PC-9 (cell line): ENCODE results near the gene URB1. TPM values are rescaled to one million over a fixed set of nuclear protein-coding genes. Genes with fewer than 3 reads are reported as not detected.

ENCODE experiments used
- BruUV-seq: library from RNA; stranded (reverse); fragments of 400-500 nt; replicated peaks from 2 replicates; lab custom pipeline; 2021; lab: Mats Ljungman, UMichigan
- CTCF ChIA-PET: fragments of 300-600 bp; sonication (Branson Sonifier 250); formaldehyde crosslinking; loops from one replicate; lab custom pipeline; 2022; ENCODE audit warnings: antibody characterized with exemption; lab: Charles Lee
- POLR2A ChIA-PET: fragments of 300-600 bp; sonication (Branson Sonifier 250); formaldehyde crosslinking; loops from one replicate; lab custom pipeline; 2022; ENCODE audit warnings: antibody characterized with exemption; ENCODE audit not compliant: unreplicated experiment; lab: Charles Lee
- DNase-seq, 2 experiments: peaks; one replicate each; pipeline versions ENCODE4 v3.0.0 to v3.0.0-alpha.2; 2015 to 2022; ENCODE audit warnings: mixed read lengths in 1 of 2
- H2AFZ ChIP-seq: fragments of 200-600 bp; sonication (generic); 2 replicates; pipeline ENCODE4 v1.8.1; 2017; ENCODE audit warnings: antibody characterized with exemption
- H3F3A ChIP-seq: fragments of 200-600 bp; sonication (generic); 2 replicates; pipeline ENCODE4 v1.8.1; 2017; ENCODE audit warnings: antibody characterized with exemption, mild to moderate bottlenecking, low read depth; ENCODE audit not compliant: insufficient read depth
- H3K27ac ChIP-seq: fragments of 200-600 bp; sonication (generic); 2 replicates; pipeline ENCODE4 v1.6.1; 2016; ENCODE audit warnings: mixed run types
- H3K27me3 ChIP-seq: fragments of 200-600 bp; sonication (generic); 2 replicates; pipeline ENCODE4 v1.6.1; 2016; ENCODE audit warnings: low read depth, mixed run types; ENCODE audit not compliant: insufficient read depth
- H3K36me3 ChIP-seq: fragments of 200-600 bp; sonication (generic); 2 replicates; pipeline ENCODE4 v1.6.1; 2016; ENCODE audit warnings: low read depth, mixed run types
- H3K4me1 ChIP-seq: fragments of 200-600 bp; sonication (generic); replicated peaks from 2 replicates; pipeline ENCODE4 v1.6.1; 2016; ENCODE audit warnings: mixed run types; ENCODE audit not compliant: insufficient read depth
- H3K4me2 ChIP-seq: fragments of 200-600 bp; sonication (generic); 2 replicates; pipeline ENCODE4 v1.6.1; 2017; ENCODE audit warnings: mixed run types
- H3K4me3 ChIP-seq: fragments of 200-600 bp; sonication (generic); 2 replicates; pipeline ENCODE4 v1.6.1; 2016; ENCODE audit warnings: mixed run types
- H3K79me2 ChIP-seq: fragments of 200-600 bp; sonication (generic); 2 replicates; pipeline ENCODE4 v1.6.1; 2017; ENCODE audit warnings: low read depth, mixed run types
- H3K9me2 ChIP-seq: fragments of 200-600 bp; sonication (generic); 2 replicates; pipeline ENCODE4 v1.8.1; 2017; ENCODE audit warnings: mild to moderate bottlenecking; ENCODE audit not compliant: insufficient read depth
- H3K9me3 ChIP-seq: fragments of 200-600 bp; sonication (generic); 2 replicates; pipeline ENCODE4 v1.8.1; 2016; ENCODE audit warnings: low read depth; ENCODE audit not compliant: insufficient read depth
- H4K20me1 ChIP-seq: fragments of 200-600 bp; sonication (generic); 2 replicates; pipeline ENCODE4 v1.8.1; 2017; ENCODE audit not compliant: insufficient read depth
- EZH2 ChIP-seq: fragments of 200-600 bp; sonication (generic); IDR thresholded peaks from 2 replicates; pipeline ENCODE4 v1.8.0; 2017; ENCODE audit warnings: antibody characterized with exemption, low read depth
- intact Hi-C: fragments of 100-400 bp; cut with micrococcal nuclease; formaldehyde crosslinking; loops from one replicate; pipeline ENCODE4 v1.10.0; 2022; ENCODE audit not compliant: unreplicated experiment
- total RNA-seq: library from RNA; stranded (reverse); gene quantifications from 2 replicates; pipeline ENCODE4 v1.2.3, GENCODE V29; 2021
- TF ChIP-seq, protein P1 (sequence below): fragments of 200-600 bp; sonication (generic); conservative IDR thresholded peaks from 2 replicates; pipeline ENCODE4 v1.6.1; 2017; ENCODE audit warnings: mixed run types, antibody characterized with exemption, mild to moderate bottlenecking, moderate library complexity

The URB1 gene
- total RNA-seq, 1 experiment from 2014 or later: 11.0 TPM

DNA sequence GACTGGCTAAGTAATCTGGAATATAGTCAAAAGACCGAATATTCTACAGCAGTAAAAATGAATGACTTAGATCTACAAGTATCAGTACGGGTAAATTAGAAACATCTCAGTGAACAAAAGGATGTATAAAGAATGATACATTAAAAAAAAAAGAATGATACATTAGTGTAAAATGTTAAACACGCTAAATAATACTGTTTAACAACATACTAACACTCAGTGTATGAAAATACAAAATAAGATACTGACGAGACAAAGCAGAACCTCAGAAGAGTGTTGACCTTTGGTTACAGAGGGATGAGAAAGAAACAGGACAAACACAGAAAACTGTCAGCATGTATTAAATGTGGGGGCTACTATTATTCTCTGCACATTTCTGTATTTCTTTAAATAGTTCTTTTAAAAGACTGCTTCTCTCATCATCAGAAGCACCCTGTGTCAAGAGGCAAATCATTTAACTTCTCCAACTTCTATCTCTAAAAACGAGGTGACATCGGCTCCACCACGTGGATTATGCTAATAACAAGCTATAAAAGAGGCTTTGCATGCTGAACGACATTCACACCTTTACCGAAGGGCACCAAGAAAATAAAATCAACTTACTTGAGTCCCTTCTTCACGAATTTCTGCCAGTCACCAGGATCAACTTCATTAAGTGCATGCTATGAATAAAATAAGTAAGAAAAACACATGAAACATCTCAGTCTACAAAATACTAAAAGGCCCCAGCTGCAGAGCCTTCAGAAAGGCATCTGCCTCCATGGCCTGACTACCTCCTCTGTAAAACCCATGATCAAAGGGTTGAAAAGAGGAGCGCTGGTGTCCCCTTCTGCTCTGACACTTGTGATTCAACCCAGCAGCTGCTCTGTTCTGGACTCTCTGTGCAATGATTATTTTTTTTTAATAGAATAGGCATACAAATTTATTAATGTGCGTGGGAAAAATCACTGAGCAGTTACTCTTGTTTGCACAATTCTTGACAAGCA lies 51.7 kb downstream of the URB1 start:
- Histone ChIP-seq H4K20me1 (no peaks in the 10 kb centered on the region), H3K4me2 (no peak overlapping the region), H3K9me2 (no peaks in the 10 kb centered on the region), H3K9me3 (no peaks in the 10 kb centered on the region), H2AFZ (no peak overlapping the region), H3F3A (no peaks in the 10 kb centered on the region), H3K27me3 (no peaks in the 10 kb centered on the region), H3K4me3 (no peak overlapping the region), H3K4me1 (0 out of 2 replicates have a peak, but pooled peaks cover 5% of the 10 kb centered on the region), H3K79me2 (no peaks in the 10 kb centered on the region), H3K36me3 (peaks cover 34% of the 10 kb centered on the region), H3K27ac (peak overlapping the region; percentile 49)
- no peak for DNase-seq
- intact Hi-C loops: no loop called here
- ChIA-PET POLR2A (no interaction called here), CTCF (no interaction called here)
- TF ChIP-seq, protein P1, sequence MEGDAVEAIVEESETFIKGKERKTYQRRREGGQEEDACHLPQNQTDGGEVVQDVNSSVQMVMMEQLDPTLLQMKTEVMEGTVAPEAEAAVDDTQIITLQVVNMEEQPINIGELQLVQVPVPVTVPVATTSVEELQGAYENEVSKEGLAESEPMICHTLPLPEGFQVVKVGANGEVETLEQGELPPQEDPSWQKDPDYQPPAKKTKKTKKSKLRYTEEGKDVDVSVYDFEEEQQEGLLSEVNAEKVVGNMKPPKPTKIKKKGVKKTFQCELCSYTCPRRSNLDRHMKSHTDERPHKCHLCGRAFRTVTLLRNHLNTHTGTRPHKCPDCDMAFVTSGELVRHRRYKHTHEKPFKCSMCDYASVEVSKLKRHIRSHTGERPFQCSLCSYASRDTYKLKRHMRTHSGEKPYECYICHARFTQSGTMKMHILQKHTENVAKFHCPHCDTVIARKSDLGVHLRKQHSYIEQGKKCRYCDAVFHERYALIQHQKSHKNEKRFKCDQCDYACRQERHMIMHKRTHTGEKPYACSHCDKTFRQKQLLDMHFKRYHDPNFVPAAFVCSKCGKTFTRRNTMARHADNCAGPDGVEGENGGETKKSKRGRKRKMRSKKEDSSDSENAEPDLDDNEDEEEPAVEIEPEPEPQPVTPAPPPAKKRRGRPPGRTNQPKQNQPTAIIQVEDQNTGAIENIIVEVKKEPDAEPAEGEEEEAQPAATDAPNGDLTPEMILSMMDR: no peak
- TF ChIP-seq EZH2: no peak
- BruUV-seq: no TSS peak

DNA sequence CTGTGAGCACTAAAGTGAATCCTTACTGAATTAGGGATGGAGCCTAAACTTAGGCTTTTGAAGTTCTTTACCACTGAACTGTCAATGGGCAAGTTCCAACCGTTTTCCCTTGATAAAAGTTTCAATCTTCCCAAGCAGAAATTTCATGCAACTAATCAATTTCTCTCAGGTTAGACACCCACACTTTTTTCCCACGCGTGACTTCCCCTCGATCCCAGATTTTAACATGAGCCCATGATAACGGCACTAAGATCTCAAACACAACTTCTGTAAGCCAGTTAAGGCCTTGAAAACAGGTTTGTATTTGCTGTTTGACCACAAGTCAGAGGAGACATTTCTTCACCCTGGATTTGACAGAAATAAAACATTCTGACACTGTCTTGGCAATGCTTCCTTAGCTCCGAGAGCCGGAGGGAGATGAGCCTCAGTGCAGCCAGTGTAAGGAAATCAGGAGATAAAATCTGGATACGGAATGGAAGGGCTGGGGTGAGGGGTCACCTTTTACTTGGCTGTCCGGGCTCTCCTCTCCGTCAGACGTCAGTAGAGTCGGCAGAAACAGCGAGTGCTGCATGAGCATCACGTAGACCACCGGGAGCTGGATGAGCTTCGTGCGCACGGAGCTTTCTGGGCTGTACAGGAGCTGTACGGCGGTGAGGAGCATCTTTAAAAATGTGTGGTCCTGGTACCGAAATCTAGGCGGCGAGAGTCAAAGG lies 54.4 kb downstream of the URB1 start:
- TF ChIP-seq, protein P1: no peak
- no peak for TF ChIP-seq EZH2
- CTCF ChIA-PET: no interaction called here
- intact Hi-C loops: no loop called here
- Histone ChIP-seq H3K27me3 (no peaks in the 10 kb centered on the region), H3K9me3 (no peaks in the 10 kb centered on the region), H3K9me2 (no peaks in the 10 kb centered on the region), H4K20me1 (no peaks in the 10 kb centered on the region), H3K4me3 (no peak overlapping the region), H3K4me1 (0 out of 2 replicates have a peak, but pooled peaks cover 5% of the 10 kb centered on the region), H3K27ac (no peak overlapping the region), H2AFZ (no peak overlapping the region), H3F3A (no peaks in the 10 kb centered on the region; the same call in 1 of the 2 replicates), H3K36me3 (peaks cover 15% of the 10 kb centered on the region), H3K4me2 (no peak overlapping the region), H3K79me2 (no peaks in the 10 kb centered on the region)
- no TSS peak for BruUV-seq
- POLR2A ChIA-PET: no interaction called here
- no peak for DNase-seq

DNA sequence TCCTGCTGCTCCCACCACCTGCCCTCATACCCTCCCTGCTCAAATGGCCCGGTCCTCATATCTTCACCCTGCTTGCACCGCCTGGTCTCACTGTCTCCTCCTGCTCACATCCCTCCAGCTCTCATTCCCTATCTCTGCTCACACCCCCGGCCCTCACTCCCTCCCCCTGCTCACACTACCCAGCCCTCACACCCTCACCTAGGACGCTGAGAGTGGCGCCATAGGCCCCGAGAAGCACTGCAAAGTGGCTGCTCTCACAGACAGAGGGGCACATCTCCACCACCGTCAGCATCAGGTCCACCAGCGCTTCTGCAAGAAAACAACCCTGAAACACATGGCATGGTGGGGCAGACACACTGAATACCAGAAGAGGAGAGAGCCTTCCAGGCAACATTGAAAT lies 55.6 kb downstream of the URB1 start:
- no peak overlapping the region for H3K4me3 ChIP-seq
- no peaks in the 10 kb centered on the region for H3K9me3 ChIP-seq
- H3K9me2 ChIP-seq: no peaks in the 10 kb centered on the region
- ChIA-PET CTCF (no interaction called here), POLR2A (no interaction called here)
- no TSS peak for BruUV-seq
- DNase-seq: no peak
- TF ChIP-seq EZH2: no peak
- TF ChIP-seq, protein P1: no peak
- H3K4me1 ChIP-seq: 0 out of 2 replicates have a peak, but pooled peaks cover 5% of the 10 kb centered on the region
- H2AFZ ChIP-seq: no peak overlapping the region
- H3K27ac ChIP-seq: no peak overlapping the region
- no peak overlapping the region for H3K4me2 ChIP-seq
- H3K27me3 ChIP-seq: no peaks in the 10 kb centered on the region
- H4K20me1 ChIP-seq: 0 out of 2 replicates have a peak, but pooled peaks cover 3% of the 10 kb centered on the region
- H3K79me2 ChIP-seq: no peaks in the 10 kb centered on the region
- H3K36me3 ChIP-seq: peaks cover 15% of the 10 kb centered on the region
- H3F3A ChIP-seq: no peaks in the 10 kb centered on the region; the same call in 1 of the 2 replicates
- intact Hi-C loops: no loop called here
